ENCODE results near the gene PINLYP.

PINLYP gene

GRCh38 chr19:43612374-43612773 is 36.8 kb downstream of the PINLYP start:
- no peak for TF ChIP-seq CTCF (IDR thresholded peaks at IDR 0.05; ENCODE audit: low read depth, low read length, missing control alignments)
- H3K4me3 ChIP-seq (replicated peaks; ENCODE audit: low read depth, low read length): no peak overlapping the region
- no peak for DNase-seq (ENCODE audit: extremely low read depth, low read depth)

GRCh38 chr19:43616306-43616705 is 40.7 kb downstream of the PINLYP start:
- H3K4me3 ChIP-seq (replicated peaks; ENCODE audit: low read depth, low read length): no peak overlapping the region
- no peak for TF ChIP-seq CTCF (IDR thresholded peaks at IDR 0.05; ENCODE audit: low read depth, low read length, missing control alignments)
- DNase-seq (ENCODE audit: extremely low read depth, low read depth): no peak

GRCh38 chr19:43616954-43617353 is 41.4 kb downstream of the PINLYP start:
- no peak overlapping the region for H3K4me3 ChIP-seq (replicated peaks; ENCODE audit: low read depth, low read length)
- no peak for TF ChIP-seq CTCF (IDR thresholded peaks at IDR 0.05; ENCODE audit: low read depth, low read length, missing control alignments)
- no peak for DNase-seq (ENCODE audit: extremely low read depth, low read depth)

- no peak for TF ChIP-seq CTCF (IDR thresholded peaks at IDR 0.05; ENCODE audit: low read depth, low read length, missing control alignments)
- peak overlapping the region; percentile 68 for H3K4me3 ChIP-seq (replicated peaks; ENCODE audit: low read depth, low read length)
- no peak for DNase-seq (ENCODE audit: extremely low read depth, low read depth)
Observed at GRCh38 chr19:43618921-43619261, 43.3 kb downstream of the PINLYP start.

GRCh38 chr19:43619262-43620060 is 43.9 kb downstream of the PINLYP start, which contains the start of gene ZNF428:
Gene ZNF428 (minus strand): TSS chr19:43619629. CDS start chr19:43614304, 5,325 bp downstream.
- peak; percentile 48 for DNase-seq (ENCODE audit: extremely low read depth, low read depth)
- peak within 1 kb of the TSS; percentile 68 for H3K4me3 ChIP-seq (replicated peaks; ENCODE audit: low read depth, low read length)
- no peak for TF ChIP-seq CTCF (IDR thresholded peaks at IDR 0.05; ENCODE audit: low read depth, low read length, missing control alignments)

- no peak for TF ChIP-seq CTCF (IDR thresholded peaks at IDR 0.05; ENCODE audit: low read depth, low read length, missing control alignments)
- peak overlapping the region; percentile 68 for H3K4me3 ChIP-seq (replicated peaks; ENCODE audit: low read depth, low read length)
- no peak for DNase-seq (ENCODE audit: extremely low read depth, low read depth)
Observed at GRCh38 chr19:43620061-43621001, 44.7 kb downstream of the PINLYP start.
